K562 (cell line): ENCODE results near the gene PPP1R13B. TPM values are rescaled to one million over a fixed set of nuclear protein-coding genes. Genes with fewer than 3 reads are reported as not detected.

Source experiments
- ATAC-seq: fragments of 200-7000 bp; cut with Tn5 transposase; 3 replicates; pipeline ENCODE4 v1.9.1; 2020; ENCODE audit warnings: moderate library complexity
- BruUV-seq: library from RNA; stranded (reverse); fragments of 400-500 nt; replicated peaks from 2 replicates; lab custom pipeline; 2021; lab: Mats Ljungman, UMichigan
- CTCF ChIA-PET: fragments of 300-600 bp; formaldehyde crosslinking; extraction: SDS; loops from one replicate; lab custom pipeline; 2021; ENCODE audit warnings: low intra/inter-chr PET ratio; lab: Yijun Ruan, JAX
- POLR2A ChIA-PET: fragments of 300-600, 350-650 bp; sonication (Branson Sonifier 250); formaldehyde crosslinking; extraction: SDS; loops from one replicate; lab custom pipeline; 2021; ENCODE audit warnings: antibody characterized with exemption, inconsistent platforms; lab: Yijun Ruan, JAX
- DNase-seq, 4 experiments: peaks; one replicate each; pipeline versions ENCODE4 v3.0.0 to v3.0.0-alpha.2; 2011 to 2018; ENCODE audit warnings: low spot score in 3 of 4, mixed read lengths in 3 of 4; ENCODE audit errors: extremely low read depth in 1 of 4
- FAIRE-seq: peaks from 2 replicates; lab custom pipeline; 2011; peaks lifted over from hg19 to GRCh38; lab: Jason Lieb, UNC
- H2AFZ ChIP-seq: 2 replicates; pipeline ENCODE4 v1.6.0; 2011; ENCODE audit warnings: low read depth, low read length, control low read depth, inconsistent platforms
- H3K27ac ChIP-seq: fragments of 200-600 bp; 3 replicates; pipeline ENCODE4 v1.8.0; 2011; ENCODE audit warnings: low read depth, mild to moderate bottlenecking, control low read depth, inconsistent platforms, low read length, moderate library complexity, mixed read lengths; ENCODE audit errors: extremely low read depth
- H3K27me3 ChIP-seq, 2 experiments: fragments of 300-600 bp in 1 of 2; 2 replicates in 1 of 2; 3 replicates in 1 of 2; pipeline versions ENCODE4 v1.6.0 to v1.8.0; 2011; ENCODE audit warnings: inconsistent platforms in 2 of 2, low read length in 2 of 2, mild to moderate bottlenecking in 1 of 2, mixed read lengths in 1 of 2, moderate library complexity in 1 of 2; ENCODE audit not compliant: control insufficient read depth in 2 of 2, insufficient read depth in 2 of 2
- H3K36me3 ChIP-seq: fragments of 300-600 bp; 3 replicates; pipeline ENCODE4 v1.8.0; 2011; ENCODE audit warnings: mild to moderate bottlenecking, low read length, inconsistent platforms; ENCODE audit not compliant: control insufficient read depth, insufficient read depth
- H3K4me1 ChIP-seq, 2 experiments: fragments of 200-600 bp in 1 of 2; replicated peaks in 1 of 2; 2 replicates in 1 of 2; 3 replicates in 1 of 2; pipeline versions ENCODE4 v1.5.1 to v1.8.0; 2011; ENCODE audit warnings: inconsistent platforms in 2 of 2, low read length in 2 of 2, mild to moderate bottlenecking in 1 of 2, mixed read lengths in 1 of 2, moderate library complexity in 1 of 2; ENCODE audit not compliant: control insufficient read depth in 2 of 2, insufficient read depth in 2 of 2
- H3K4me2 ChIP-seq: 2 replicates; pipeline ENCODE4 v1.6.1; 2011; ENCODE audit warnings: low read length, control low read depth, inconsistent platforms, mixed read lengths; ENCODE audit not compliant: insufficient read depth
- H3K4me3 ChIP-seq: fragments of 200-600 bp; sonication (generic), shearing (Covaris generic); 2 replicates; pipeline ENCODE4 v1.5.1; 2016; ENCODE audit warnings: control low read depth, inconsistent platforms
- H3K79me2 ChIP-seq: fragments of 200-600 bp; 3 replicates; pipeline ENCODE4 v1.8.0; 2011; ENCODE audit warnings: low read length, inconsistent platforms; ENCODE audit not compliant: control insufficient read depth, insufficient read depth
- H3K9ac ChIP-seq, 2 experiments: 2 replicates each; pipeline versions ENCODE4 v1.6.0 to v1.6.1; 2011; ENCODE audit warnings: low read depth in 2 of 2, low read length in 2 of 2, control low read depth in 1 of 2, inconsistent platforms in 1 of 2, mild to moderate bottlenecking in 1 of 2, mixed read lengths in 1 of 2; ENCODE audit not compliant: insufficient read depth in 1 of 2
- H3K9me1 ChIP-seq: one replicate; pipeline ENCODE4 v1.6.0; 2011; ENCODE audit warnings: inconsistent platforms, mild to moderate bottlenecking, low read length, moderate library complexity; ENCODE audit not compliant: control insufficient read depth, insufficient read depth
- H3K9me3 ChIP-seq: replicated peaks from 2 replicates; pipeline ENCODE4 v1.5.1; 2011; ENCODE audit warnings: low read depth, low read length, inconsistent platforms; ENCODE audit not compliant: control insufficient read depth, insufficient read depth
- H4K20me1 ChIP-seq: replicated peaks from 2 replicates; pipeline ENCODE4 v1.6.1; 2011; ENCODE audit warnings: low read length, inconsistent platforms, mixed read lengths; ENCODE audit not compliant: control insufficient read depth, insufficient read depth
- BMI1 ChIP-seq: fragments of 150-350 bp; IDR thresholded peaks from 2 replicates; pipeline ENCODE4 v1.6.1; 2014; ENCODE audit warnings: low read length
- CBX2 ChIP-seq: fragments of 200-600 bp; sonication (generic); IDR thresholded peaks from one replicate; pipeline ENCODE4 v1.6.1; 2012; ENCODE audit warnings: mild to moderate bottlenecking, low read length, inconsistent platforms; ENCODE audit not compliant: insufficient read depth, poor library complexity, severe bottlenecking
- CBX8 ChIP-seq: fragments of 200-600 bp; sonication (generic); IDR thresholded peaks from 2 replicates; pipeline ENCODE4 v1.6.1; 2012; ENCODE audit warnings: borderline replicate concordance, mixed run types, low read depth, mild to moderate bottlenecking, moderate library complexity, mixed read lengths, low read length, control low read depth, inconsistent platforms; ENCODE audit not compliant: poor library complexity, severe bottlenecking; ENCODE audit errors: extremely low read depth
- CSDE1 ChIP-seq, 2 experiments: fragments of 450-650 bp; IDR thresholded peaks; 2 replicates each; pipeline ENCODE4 v1.6.1; 2016; ENCODE audit warnings: mild to moderate bottlenecking in 1 of 2
- CTBP1 ChIP-seq: fragments of 450-650 bp; IDR thresholded peaks from 2 replicates; pipeline ENCODE4 v1.6.1; 2016; ENCODE audit warnings: borderline replicate concordance
- HOXB6 ChIP-seq: fragments of 250-450 bp; sonication (Bioruptor Pico); IDR thresholded peaks from 2 replicates; pipeline ENCODE4 v1.5.1; 2022; ENCODE audit warnings: mild to moderate bottlenecking, borderline replicate concordance
- RBFOX2 ChIP-seq: fragments of 200-400 bp; formaldehyde crosslinking; IDR thresholded peaks from 2 replicates; pipeline ENCODE4 v1.6.1; 2017; ENCODE audit warnings: low read depth, mild to moderate bottlenecking, low read length, moderate library complexity
- RFX5 ChIP-seq: IDR thresholded peaks from 2 replicates; pipeline ENCODE4 v1.6.1; 2011; ENCODE audit warnings: low read depth, mild to moderate bottlenecking, improper control_type of control experiment, low read length
- SMAD2 ChIP-seq: fragments of 150-350 bp; IDR thresholded peaks from 2 replicates; pipeline ENCODE4 v1.6.1; 2014; ENCODE audit warnings: low read depth, mild to moderate bottlenecking, low read length
- ZNF77 ChIP-seq: fragments of 250-450 bp; sonication (Bioruptor Pico); IDR thresholded peaks from 2 replicates; pipeline ENCODE4 v1.5.0; 2020
- WGBS: fragments of 100-300 bp; shearing (Covaris generic); methylation state at CpG from one replicate; pipeline ENCODE4 v1.1.6; 2016; ENCODE audit warnings: low coverage, mixed read lengths; ENCODE audit not compliant: insufficient coverage; ENCODE audit errors: missing lambda C conversion rate; 5-methylcytosine and 5-hydroxymethylcytosine counted together
- in situ Hi-C: fragments of 300-500 bp; cut with MboI; formaldehyde crosslinking; loops from 4 replicates; pipeline ENCODE4 v1.15.0; 2018; ENCODE audit warnings: inconsistent platforms, mixed read lengths
- intact Hi-C: fragments of 100-400 bp; cut with micrococcal nuclease; formaldehyde crosslinking; loops from 2 replicates; pipeline ENCODE4 v1.14.2; 2022
- polyA plus RNA-seq, 8 experiments: library from polyadenylated mRNA; depleted of rRNA in 4 of 8; stranded (reverse) in 5 of 8; unstranded in 3 of 8; fragments of >200 nt; fragmentation: Nextera tagmentation in 2 of 8; fragmentation: Illumina TruSeq in 1 of 8; extraction: Ambion mirVana in 2 of 8; extraction: Trizol in 1 of 8; gene quantifications; 2 replicates each; pipeline versions ENCODE4 v1.2.1 to v1.2.3, GENCODE V29; 2011 to 2014; ENCODE audit warnings: inconsistent platforms in 1 of 8, missing spikeins in 1 of 8
- total RNA-seq, 7 experiments: library from RNA; depleted of rRNA in 6 of 7; stranded (reverse); fragments of >200 nt in 6 of 7; fragmentation: Illumina TruSeq in 2 of 7; extraction: Trizol in 2 of 7; gene quantifications; 2 replicates each; pipeline versions ENCODE4 v1.2.1 to v1.2.3, GENCODE V29; 2011 to 2021; ENCODE audit warnings: low replicate concordance in 1 of 7
- TF ChIP-seq, protein P1 (sequence below): fragments of 450-650 bp; formaldehyde crosslinking; IDR thresholded peaks from 2 replicates; pipeline ENCODE4 v1.4.0; 2020; ENCODE audit warnings: mild to moderate bottlenecking, moderate library complexity
- TF ChIP-seq, protein P2 (sequence below): fragments of 250-450 bp; sonication (Bioruptor Pico); IDR thresholded peaks from 2 replicates; pipeline ENCODE4 v1.4.0; 2020; ENCODE audit warnings: mild to moderate bottlenecking, moderate library complexity
- TF ChIP-seq, protein P3 (sequence below): fragments of 450-650 bp; IDR thresholded peaks from 2 replicates; pipeline ENCODE4 v1.6.1; 2016; ENCODE audit warnings: borderline replicate concordance
- TF ChIP-seq, protein P4 (sequence below): sonication (generic); formaldehyde crosslinking; IDR thresholded peaks from 2 replicates; pipeline ENCODE4 v1.8.1; 2023; ENCODE audit warnings: mild to moderate bottlenecking, missing genetic modification reagents

PPP1R13B gene
- total and polyA plus RNA-seq, 9 of the 15 experiments (the other 6 are each of a cell fraction or from before 2014, with no cell fraction given), result 0.03 to 1.7 (median 0.15) TPM

DNA sequence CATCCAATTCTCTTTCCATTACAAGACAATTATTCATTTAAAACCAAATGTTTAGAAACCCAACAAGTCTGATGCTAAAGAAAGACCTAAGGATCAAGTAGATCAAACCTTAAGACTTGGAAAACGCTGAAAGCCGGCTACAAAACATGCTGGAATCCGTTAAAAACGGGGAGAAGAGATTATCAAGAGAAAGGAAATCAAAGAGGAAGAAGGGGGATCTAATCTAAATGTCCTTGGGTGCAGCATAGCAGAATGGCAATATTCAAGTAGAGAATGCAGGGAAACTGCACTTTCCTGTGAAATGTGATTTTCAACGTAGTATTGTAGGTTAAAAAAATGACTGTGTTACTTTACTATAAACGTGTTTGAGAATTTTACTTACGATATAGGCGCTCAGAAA is 1.3 kb downstream of the PPP1R13B start:
- H3K9me1 ChIP-seq, result no peaks in the 10 kb centered on the region
- in situ Hi-C loops, result no loop called here
- 6% methylated on average over 8 of the region's 8 CpGs for WGBS
- ATAC-seq, result no peak
- H2AFZ ChIP-seq, result no peak overlapping the region
- H4K20me1 ChIP-seq, result no peaks in the 10 kb centered on the region
- no peak for FAIRE-seq
- peaks cover 0 to 21% of the 10 kb centered on the region in 2 experiments; a peak in 2 of 5 replicates for H3K4me1 ChIP-seq
- ChIA-PET POLR2A (no interaction called here), CTCF (no interaction called here)
- H3K79me2 ChIP-seq, result no peaks in the 10 kb centered on the region
- H3K27me3 ChIP-seq, result peaks cover 12 to 37% of the 10 kb centered on the region in 2 experiments
- no peaks in the 10 kb centered on the region for H3K9me3 ChIP-seq
- no peak overlapping the region for H3K4me3 ChIP-seq
- H3K9ac ChIP-seq, result no peak overlapping the region
- intact Hi-C loops, result no loop called here
- no peak overlapping the region for H3K27ac ChIP-seq
- no TSS peak for BruUV-seq
- no peaks in the 10 kb centered on the region for H3K36me3 ChIP-seq
- H3K4me2 ChIP-seq, result no peak overlapping the region
- DNase-seq, result no peak
- TF ChIP-seq BMI1 (peak; percentile 40; the same call in 1 of the 2 replicates), CSDE1 (IDR thresholded peaks at IDR 0.05) (no peak), CBX2 (peak; percentile 98), RBFOX2 (no peak), CTBP1 (no peak), RFX5 (no peak), ZNF77 (CRISPR knock-in tag) (no peak), SMAD2 (no peak), CBX8 (peak; percentile 98), HOXB6 (no peak)
- TF ChIP-seq, protein P1, sequence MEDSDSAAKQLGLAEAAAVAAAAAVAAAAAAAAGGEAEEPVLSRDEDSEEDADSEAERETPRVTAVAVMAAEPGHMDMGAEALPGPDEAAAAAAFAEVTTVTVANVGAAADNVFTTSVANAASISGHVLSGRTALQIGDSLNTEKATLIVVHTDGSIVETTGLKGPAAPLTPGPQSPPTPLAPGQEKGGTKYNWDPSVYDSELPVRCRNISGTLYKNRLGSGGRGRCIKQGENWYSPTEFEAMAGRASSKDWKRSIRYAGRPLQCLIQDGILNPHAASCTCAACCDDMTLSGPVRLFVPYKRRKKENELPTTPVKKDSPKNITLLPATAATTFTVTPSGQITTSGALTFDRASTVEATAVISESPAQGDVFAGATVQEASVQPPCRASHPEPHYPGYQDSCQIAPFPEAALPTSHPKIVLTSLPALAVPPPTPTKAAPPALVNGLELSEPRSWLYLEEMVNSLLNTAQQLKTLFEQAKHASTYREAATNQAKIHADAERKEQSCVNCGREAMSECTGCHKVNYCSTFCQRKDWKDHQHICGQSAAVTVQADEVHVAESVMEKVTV, result no peak
- TF ChIP-seq, protein P2, sequence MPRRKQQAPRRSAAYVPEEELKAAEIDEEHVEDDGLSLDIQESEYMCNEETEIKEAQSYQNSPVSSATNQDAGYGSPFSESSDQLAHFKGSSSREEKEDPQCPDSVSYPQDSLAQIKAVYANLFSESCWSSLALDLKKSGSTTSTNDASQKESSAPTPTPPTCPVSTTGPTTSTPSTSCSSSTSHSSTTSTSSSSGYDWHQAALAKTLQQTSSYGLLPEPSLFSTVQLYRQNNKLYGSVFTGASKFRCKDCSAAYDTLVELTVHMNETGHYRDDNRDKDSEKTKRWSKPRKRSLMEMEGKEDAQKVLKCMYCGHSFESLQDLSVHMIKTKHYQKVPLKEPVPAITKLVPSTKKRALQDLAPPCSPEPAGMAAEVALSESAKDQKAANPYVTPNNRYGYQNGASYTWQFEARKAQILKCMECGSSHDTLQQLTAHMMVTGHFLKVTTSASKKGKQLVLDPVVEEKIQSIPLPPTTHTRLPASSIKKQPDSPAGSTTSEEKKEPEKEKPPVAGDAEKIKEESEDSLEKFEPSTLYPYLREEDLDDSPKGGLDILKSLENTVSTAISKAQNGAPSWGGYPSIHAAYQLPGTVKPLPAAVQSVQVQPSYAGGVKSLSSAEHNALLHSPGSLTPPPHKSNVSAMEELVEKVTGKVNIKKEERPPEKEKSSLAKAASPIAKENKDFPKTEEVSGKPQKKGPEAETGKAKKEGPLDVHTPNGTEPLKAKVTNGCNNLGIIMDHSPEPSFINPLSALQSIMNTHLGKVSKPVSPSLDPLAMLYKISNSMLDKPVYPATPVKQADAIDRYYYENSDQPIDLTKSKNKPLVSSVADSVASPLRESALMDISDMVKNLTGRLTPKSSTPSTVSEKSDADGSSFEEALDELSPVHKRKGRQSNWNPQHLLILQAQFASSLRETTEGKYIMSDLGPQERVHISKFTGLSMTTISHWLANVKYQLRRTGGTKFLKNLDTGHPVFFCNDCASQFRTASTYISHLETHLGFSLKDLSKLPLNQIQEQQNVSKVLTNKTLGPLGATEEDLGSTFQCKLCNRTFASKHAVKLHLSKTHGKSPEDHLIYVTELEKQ (CRISPR knock-in tag), result no peak
- TF ChIP-seq, protein P3, sequence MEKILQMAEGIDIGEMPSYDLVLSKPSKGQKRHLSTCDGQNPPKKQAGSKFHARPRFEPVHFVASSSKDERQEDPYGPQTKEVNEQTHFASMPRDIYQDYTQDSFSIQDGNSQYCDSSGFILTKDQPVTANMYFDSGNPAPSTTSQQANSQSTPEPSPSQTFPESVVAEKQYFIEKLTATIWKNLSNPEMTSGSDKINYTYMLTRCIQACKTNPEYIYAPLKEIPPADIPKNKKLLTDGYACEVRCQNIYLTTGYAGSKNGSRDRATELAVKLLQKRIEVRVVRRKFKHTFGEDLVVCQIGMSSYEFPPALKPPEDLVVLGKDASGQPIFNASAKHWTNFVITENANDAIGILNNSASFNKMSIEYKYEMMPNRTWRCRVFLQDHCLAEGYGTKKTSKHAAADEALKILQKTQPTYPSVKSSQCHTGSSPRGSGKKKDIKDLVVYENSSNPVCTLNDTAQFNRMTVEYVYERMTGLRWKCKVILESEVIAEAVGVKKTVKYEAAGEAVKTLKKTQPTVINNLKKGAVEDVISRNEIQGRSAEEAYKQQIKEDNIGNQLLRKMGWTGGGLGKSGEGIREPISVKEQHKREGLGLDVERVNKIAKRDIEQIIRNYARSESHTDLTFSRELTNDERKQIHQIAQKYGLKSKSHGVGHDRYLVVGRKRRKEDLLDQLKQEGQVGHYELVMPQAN, result no peak
- TF ChIP-seq, protein P4, sequence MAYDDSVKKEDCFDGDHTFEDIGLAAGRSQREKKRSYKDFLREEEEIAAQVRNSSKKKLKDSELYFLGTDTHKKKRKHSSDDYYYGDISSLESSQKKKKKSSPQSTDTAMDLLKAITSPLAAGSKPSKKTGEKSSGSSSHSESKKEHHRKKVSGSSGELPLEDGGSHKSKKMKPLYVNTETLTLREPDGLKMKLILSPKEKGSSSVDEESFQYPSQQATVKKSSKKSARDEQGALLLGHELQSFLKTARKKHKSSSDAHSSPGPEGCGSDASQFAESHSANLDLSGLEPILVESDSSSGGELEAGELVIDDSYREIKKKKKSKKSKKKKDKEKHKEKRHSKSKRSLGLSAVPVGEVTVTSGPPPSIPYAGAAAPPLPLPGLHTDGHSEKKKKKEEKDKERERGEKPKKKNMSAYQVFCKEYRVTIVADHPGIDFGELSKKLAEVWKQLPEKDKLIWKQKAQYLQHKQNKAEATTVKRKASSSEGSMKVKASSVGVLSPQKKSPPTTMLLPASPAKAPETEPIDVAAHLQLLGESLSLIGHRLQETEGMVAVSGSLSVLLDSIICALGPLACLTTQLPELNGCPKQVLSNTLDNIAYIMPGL, result no peak
